HG03103 (cell line): Measurements from ENCODE around the gene BRME1.
A peak's percentile ranks its signal among the peaks of the same experiment; 100 is the strongest.

ENCODE experiments used
- ATAC-seq: cut with Tn5 transposase; IDR thresholded peaks from one replicate; pipeline ENCODE4 v1.9.1; 2021; ENCODE audit warnings: low read depth; ENCODE audit not compliant: unreplicated experiment

Gene BRME1

GRCh38 chr19:13892870-13893269, 13.0 kb downstream of the BRME1 start:
- no peak for ATAC-seq

GRCh38 chr19:13890136-13890535, 15.8 kb downstream of the BRME1 start:
- no peak for ATAC-seq

GRCh38 chr19:13888281-13888680, 17.6 kb downstream of the BRME1 start:
- no peak for ATAC-seq

GRCh38 chr19:13887517-13887916, 18.4 kb downstream of the BRME1 start:
- ATAC-seq: no peak

GRCh38 chr19:13887018-13887436, 18.9 kb downstream of the BRME1 start:
- no peak for ATAC-seq

- ATAC-seq: no peak
These were observed 20.0 kb downstream of the BRME1 start for GRCh38 chr19:13885826-13886365.

- no peak for ATAC-seq
These were observed 21.0 kb downstream of the BRME1 start for GRCh38 chr19:13884726-13885591.

- no peak for ATAC-seq
These were observed 22.3 kb downstream of the BRME1 start for GRCh38 chr19:13883516-13884064.

GRCh38 chr19:13882836-13883235, 23.1 kb downstream of the BRME1 start:
- ATAC-seq: no peak

- ATAC-seq: no peak
These were observed 23.5 kb downstream of the BRME1 start for GRCh38 chr19:13882419-13882795.

- no peak for ATAC-seq
These were observed 24.1 kb downstream of the BRME1 start for GRCh38 chr19:13881692-13882418.

GRCh38 chr19:13881251-13881691, 24.6 kb downstream of the BRME1 start:
- no peak for ATAC-seq

GRCh38 chr19:13880059-13881043, 25.6 kb downstream of the BRME1 start:
- peak; percentile 81 for ATAC-seq

GRCh38 chr19:13877303-13877702, 28.6 kb downstream of the BRME1 start:
- no peak for ATAC-seq

GRCh38 chr19:13876834-13877233, 29.1 kb downstream of the BRME1 start, which contains the start of gene NANOS3:
NANOS3 (plus strand) TSS chr19:13877134; CDS start chr19:13877249, 115 bp downstream.
- ATAC-seq: no peak

GRCh38 chr19:13875824-13876223, 30.1 kb downstream of the BRME1 start:
- no peak for ATAC-seq

GRCh38 chr19:13873834-13874515, 31.9 kb downstream of the BRME1 start:
- no peak for ATAC-seq

- ATAC-seq: no peak
These were observed 33.1 kb downstream of the BRME1 start for GRCh38 chr19:13872695-13873389.

- no peak for ATAC-seq
These were observed 33.6 kb downstream of the BRME1 start for GRCh38 chr19:13872339-13872694.
